Osteocyte (in vitro differentiated cells): ENCODE measurements around the gene DUSP2. TPM values are rescaled to one million over a fixed set of nuclear protein-coding genes. Genes with fewer than 3 reads are reported as not detected.

Experiments used
- DNase-seq: peaks from one replicate; pipeline ENCODE4 v3.0.0; 2021; ENCODE audit warnings: mixed read lengths; ENCODE audit not compliant: unreplicated experiment; ENCODE audit errors: extremely low spot score
- H3K27ac Mint-ChIP-seq: one replicate; pipeline ENCODE4 v1.8.0; 2021; ENCODE audit warnings: mild to moderate bottlenecking, mixed read lengths; ENCODE audit not compliant: unreplicated experiment
- H3K27me3 Mint-ChIP-seq: one replicate; pipeline ENCODE4 v1.8.0; 2021; ENCODE audit warnings: mixed read lengths; ENCODE audit not compliant: unreplicated experiment
- H3K36me3 Mint-ChIP-seq: one replicate; pipeline ENCODE4 v1.8.0; 2021; ENCODE audit warnings: mixed read lengths; ENCODE audit not compliant: unreplicated experiment
- H3K4me1 Mint-ChIP-seq: one replicate; pipeline ENCODE4 v1.8.0; 2021; ENCODE audit warnings: mixed read lengths; ENCODE audit not compliant: unreplicated experiment
- H3K4me3 Mint-ChIP-seq: one replicate; pipeline ENCODE4 v1.8.0; 2021; ENCODE audit warnings: mild to moderate bottlenecking, moderate library complexity, mixed read lengths; ENCODE audit not compliant: unreplicated experiment
- H3K9me3 Mint-ChIP-seq: one replicate; pipeline ENCODE4 v1.8.0; 2021; ENCODE audit warnings: mixed read lengths; ENCODE audit not compliant: unreplicated experiment
- total RNA-seq: library from RNA; stranded (reverse); gene quantifications from 2 replicates; pipeline ENCODE4 v1.2.1, GENCODE V29; 2021
- TF ChIP-seq, protein P1 (sequence below): fragments of 200-600 bp; sonication (generic); IDR thresholded peaks from 2 replicates; pipeline ENCODE4 v1.5.0; 2021; ENCODE audit warnings: antibody characterized with exemption, mild to moderate bottlenecking, moderate library complexity

The DUSP2 gene
- total RNA-seq, 1 donor from 2014 or later: 0.78 TPM

DNA sequence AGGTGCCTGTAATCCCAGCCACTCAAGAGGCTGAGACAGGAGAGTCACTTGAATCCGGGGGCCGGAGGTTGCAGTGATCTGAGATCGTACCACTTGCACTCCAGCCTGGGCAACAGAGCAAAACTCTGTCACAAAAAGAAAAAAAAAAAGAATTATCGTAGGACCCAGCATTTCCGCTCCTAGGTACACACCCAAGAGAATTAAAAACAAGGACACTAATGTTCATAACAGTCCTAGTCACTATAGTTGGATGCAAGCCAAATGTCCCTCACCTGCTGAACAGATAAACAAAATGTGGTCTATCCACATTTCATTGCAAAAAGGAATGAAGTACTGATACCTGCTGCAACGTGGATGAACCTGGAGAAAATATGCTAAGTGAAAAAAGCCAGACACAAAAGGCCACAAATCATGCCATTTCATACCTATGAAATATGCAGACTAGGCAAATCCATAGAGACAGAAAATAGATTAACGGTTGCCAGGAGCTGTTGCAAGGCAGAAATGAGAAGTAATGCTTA lies 50.1 kb downstream of the DUSP2 start:
- Mint-ChIP-seq H3K27me3 (peaks cover 21% of the 10 kb centered on the region), H3K4me1 (peaks cover 8% of the 10 kb centered on the region), H3K4me3 (no peak overlapping the region), H3K27ac (no peak overlapping the region), H3K36me3 (no peaks in the 10 kb centered on the region), H3K9me3 (no peaks in the 10 kb centered on the region)
- TF ChIP-seq, protein P1, sequence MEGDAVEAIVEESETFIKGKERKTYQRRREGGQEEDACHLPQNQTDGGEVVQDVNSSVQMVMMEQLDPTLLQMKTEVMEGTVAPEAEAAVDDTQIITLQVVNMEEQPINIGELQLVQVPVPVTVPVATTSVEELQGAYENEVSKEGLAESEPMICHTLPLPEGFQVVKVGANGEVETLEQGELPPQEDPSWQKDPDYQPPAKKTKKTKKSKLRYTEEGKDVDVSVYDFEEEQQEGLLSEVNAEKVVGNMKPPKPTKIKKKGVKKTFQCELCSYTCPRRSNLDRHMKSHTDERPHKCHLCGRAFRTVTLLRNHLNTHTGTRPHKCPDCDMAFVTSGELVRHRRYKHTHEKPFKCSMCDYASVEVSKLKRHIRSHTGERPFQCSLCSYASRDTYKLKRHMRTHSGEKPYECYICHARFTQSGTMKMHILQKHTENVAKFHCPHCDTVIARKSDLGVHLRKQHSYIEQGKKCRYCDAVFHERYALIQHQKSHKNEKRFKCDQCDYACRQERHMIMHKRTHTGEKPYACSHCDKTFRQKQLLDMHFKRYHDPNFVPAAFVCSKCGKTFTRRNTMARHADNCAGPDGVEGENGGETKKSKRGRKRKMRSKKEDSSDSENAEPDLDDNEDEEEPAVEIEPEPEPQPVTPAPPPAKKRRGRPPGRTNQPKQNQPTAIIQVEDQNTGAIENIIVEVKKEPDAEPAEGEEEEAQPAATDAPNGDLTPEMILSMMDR: no peak
- DNase-seq: peak; percentile 46

DNA sequence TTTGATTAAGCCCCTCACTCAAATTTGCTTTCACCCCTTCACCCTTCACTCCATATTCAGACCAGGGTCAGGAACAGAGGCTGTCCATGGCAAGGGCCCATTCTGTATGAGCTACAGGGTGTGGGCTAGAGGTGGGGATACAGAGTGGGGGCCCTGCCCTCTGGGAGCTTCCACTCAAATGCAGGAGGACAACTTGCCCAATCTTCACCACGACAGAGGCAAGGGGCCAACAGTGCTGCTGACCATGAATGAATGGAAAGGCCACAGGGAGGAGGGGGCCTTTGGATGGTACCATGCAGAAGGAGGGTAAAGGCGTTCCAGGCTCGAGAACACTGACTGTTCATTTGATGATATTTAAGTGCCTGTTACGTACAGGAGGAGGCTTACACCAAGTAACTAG lies 51.7 kb downstream of the DUSP2 start:
- Mint-ChIP-seq H3K9me3 (no peaks in the 10 kb centered on the region), H3K27ac (no peak overlapping the region), H3K4me1 (peaks cover 8% of the 10 kb centered on the region), H3K27me3 (peaks cover 21% of the 10 kb centered on the region), H3K36me3 (no peaks in the 10 kb centered on the region), H3K4me3 (no peak overlapping the region)
- DNase-seq: peak; percentile 60
- TF ChIP-seq, protein P1: no peak

Other genes starting within 250 kb of the DUSP2 start
- 41.7 and 45.0 TPM in 2 replicates for gene ANKRD36C, start 153.6 kb downstream of the DUSP2 start, total RNA-seq
- gene GPAT2, start 110.5 kb downstream of the DUSP2 start, total RNA-seq: not detected in 2 replicates
- gene ADRA2B, start 28.9 kb downstream of the DUSP2 start, total RNA-seq: not detected in 2 replicates
- not detected in 2 replicates for gene ASTL, start 6.9 kb downstream of the DUSP2 start, total RNA-seq
- 80.2 and 94.1 TPM in 2 replicates for gene STARD7, start 63.4 kb upstream of the DUSP2 start, total RNA-seq
- gene TMEM127, start 120.6 kb upstream of the DUSP2 start, total RNA-seq: 56.3 and 61.8 TPM in 2 replicates
- gene CIAO1, start 120.8 kb upstream of the DUSP2 start, total RNA-seq: 54.6 and 56.3 TPM in 2 replicates
- gene SNRNP200, start 160.1 kb upstream of the DUSP2 start, total RNA-seq: 114 and 122 TPM in 2 replicates
- 0.50 and 0.86 TPM in 2 replicates for gene ITPRIPL1, start 179.9 kb upstream of the DUSP2 start, total RNA-seq
- gene NCAPH, start 190.3 kb upstream of the DUSP2 start, total RNA-seq: 5.9 and 7.7 TPM in 2 replicates